Liver (tissue), 9 donors: ENCODE results near the gene FRYL. TPM values are rescaled to one million over a fixed set of nuclear protein-coding genes. Genes with fewer than 3 reads are reported as not detected.

Source experiments
- DNase-seq: peaks from one replicate; pipeline ENCODE4 v3.0.0-alpha.2; 2017; ENCODE audit warnings: low spot score
- H3K27ac ChIP-seq, 2 donors: one replicate each; pipeline ENCODE4 v1.7.0; 2013; ENCODE audit warnings: inconsistent platforms in 2 of 2, low read length in 2 of 2, control low read depth in 1 of 2, low read depth in 1 of 2, mild to moderate bottlenecking in 1 of 2
- H3K27me3 ChIP-seq, 4 donors: one replicate each; pipeline versions ENCODE4 v1.6.1 to v1.7.0; 2013; ENCODE audit warnings: low read length in 3 of 4, inconsistent platforms in 1 of 4, mild to moderate bottlenecking in 1 of 4, moderate library complexity in 1 of 4; ENCODE audit not compliant: control insufficient read depth in 4 of 4, insufficient read depth in 4 of 4
- H3K36me3 ChIP-seq, 4 donors: one replicate each; pipeline versions ENCODE4 v1.6.1 to v1.7.0; 2013; ENCODE audit warnings: low read length in 3 of 4, mild to moderate bottlenecking in 3 of 4, low read depth in 1 of 4, moderate library complexity in 1 of 4; ENCODE audit not compliant: control insufficient read depth in 4 of 4, insufficient read depth in 3 of 4
- H3K4me1 ChIP-seq, 4 donors: one replicate each; pipeline versions ENCODE4 v1.6.1 to v1.7.0; 2013; ENCODE audit warnings: low read length in 3 of 4, mild to moderate bottlenecking in 3 of 4, moderate library complexity in 1 of 4; ENCODE audit not compliant: control insufficient read depth in 4 of 4, insufficient read depth in 4 of 4
- H3K4me3 ChIP-seq, 3 donors: one replicate each; pipeline versions ENCODE4 v1.6.1 to v1.7.0; 2013; ENCODE audit warnings: low read length in 3 of 3, control low read depth in 1 of 3, low read depth in 1 of 3, mild to moderate bottlenecking in 1 of 3
- H3K9ac ChIP-seq, 2 donors: one replicate each; pipeline ENCODE4 v1.7.0; 2013; ENCODE audit warnings: low read length in 2 of 2, mild to moderate bottlenecking in 2 of 2, moderate library complexity in 2 of 2, control low read depth in 1 of 2, low read depth in 1 of 2
- H3K9me3 ChIP-seq, 4 donors: one replicate each; pipeline versions ENCODE4 v1.6.1 to v1.7.0; 2013; ENCODE audit warnings: low read length in 3 of 4; ENCODE audit not compliant: control insufficient read depth in 4 of 4
- CTCF ChIP-seq: fragments of 150-350 bp; IDR thresholded peaks from 2 replicates; pipeline ENCODE4 v1.5.1; 2017; ENCODE audit warnings: improper control_type of control experiment, low read depth, low read length; ENCODE audit not compliant: missing input control
- HNF4G ChIP-seq: IDR thresholded peaks from 2 replicates; pipeline ENCODE4 v1.6.1; 2016; ENCODE audit warnings: antibody characterized with exemption
- JUND ChIP-seq, 2 donors: IDR thresholded peaks; 2 replicates each; pipeline ENCODE4 v1.6.1; 2016; ENCODE audit warnings: antibody characterized with exemption in 2 of 2
- RAD21 ChIP-seq, 2 donors: IDR thresholded peaks; 2 replicates each; pipeline ENCODE4 v1.6.1; 2016; ENCODE audit warnings: antibody characterized with exemption in 2 of 2, mild to moderate bottlenecking in 2 of 2
- RXRA ChIP-seq, 2 donors: IDR thresholded peaks; 2 replicates each; pipeline ENCODE4 v1.6.1; 2017 to 2018; ENCODE audit warnings: antibody characterized with exemption in 2 of 2, mild to moderate bottlenecking in 1 of 2
- TAF1 ChIP-seq: conservative IDR thresholded peaks from 2 replicates; pipeline ENCODE4 v1.6.1; 2016; ENCODE audit warnings: antibody characterized with exemption, mild to moderate bottlenecking
- YY1 ChIP-seq: IDR thresholded peaks from 2 replicates; pipeline ENCODE4 v1.6.1; 2016; ENCODE audit warnings: antibody characterized with exemption, mild to moderate bottlenecking
- ZBTB33 ChIP-seq: IDR thresholded peaks from 2 replicates; pipeline ENCODE4 v1.6.1; 2016; ENCODE audit warnings: antibody characterized with exemption
- WGBS: extraction: QIAGEN DNeasy Blood & Tissue Kit; methylation state at CpG from one replicate; pipeline ENCODE4 v1.1.7; 2013; 5-methylcytosine and 5-hydroxymethylcytosine counted together
- polyA plus RNA-seq, 2 donors: library from polyadenylated mRNA; stranded (reverse) in 1 of 2; unstranded in 1 of 2; fragments of 200-250 nt in 1 of 2; fragments of >200 nt in 1 of 2; fragmentation: Nextera tagmentation in 1 of 2; extraction: Ambion mirVana in 1 of 2; gene quantifications; one replicate each; pipeline versions ENCODE4 v1.2.1 to v1.2.3, GENCODE V29; 2013 to 2015
- total RNA-seq, 2 donors: library from RNA; depleted of rRNA; stranded (reverse); fragments of >200 nt; gene quantifications; one replicate each; pipeline ENCODE4 v1.2.3, GENCODE V29; 2014
- TF ChIP-seq, protein P1 (sequence below): IDR thresholded peaks from 2 replicates; pipeline ENCODE4 v1.6.1; 2016; ENCODE audit warnings: antibody characterized with exemption
- TF ChIP-seq, protein P2 (sequence below): IDR thresholded peaks from 2 replicates; pipeline ENCODE4 v1.6.1; 2016; ENCODE audit warnings: antibody characterized with exemption
- TF ChIP-seq, protein P3 (sequence below): IDR thresholded peaks from 2 replicates; pipeline ENCODE4 v1.6.1; 2016; ENCODE audit warnings: antibody characterized with exemption, mild to moderate bottlenecking
- donor health status: healthy.
- donor health status: healthy.
- donor health status: healthy.
- donor health status: healthy.
- donor health status: healthy.

Gene FRYL
- total and polyA plus RNA-seq, 4 donors, result 5.3 to 79.0 (median 27.2) TPM

DNA sequence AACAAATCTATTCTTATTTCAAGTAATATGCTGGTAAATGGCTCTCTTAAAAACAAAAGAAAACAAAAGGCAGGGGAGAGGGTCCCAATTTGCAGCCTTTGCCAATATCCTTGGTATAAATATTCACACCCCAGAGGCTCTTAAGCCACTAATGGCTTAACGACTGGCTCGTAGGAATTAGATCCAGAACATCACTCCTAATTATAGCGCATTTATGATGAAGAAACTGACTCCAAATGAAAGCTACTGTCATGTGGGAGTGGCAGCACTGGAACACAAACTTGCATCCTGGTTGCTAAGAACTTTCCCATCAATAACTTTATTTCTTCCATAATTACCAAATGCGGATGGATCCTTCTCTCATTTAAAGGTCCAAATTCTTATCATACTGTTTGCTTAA, 138.7 kb downstream of the FRYL start:
- TF ChIP-seq RXRA (IDR thresholded peaks at IDR 0.05) (no peak), JUND (IDR thresholded peaks at IDR 0.05) (no peak)
- TF ChIP-seq, protein P1, sequence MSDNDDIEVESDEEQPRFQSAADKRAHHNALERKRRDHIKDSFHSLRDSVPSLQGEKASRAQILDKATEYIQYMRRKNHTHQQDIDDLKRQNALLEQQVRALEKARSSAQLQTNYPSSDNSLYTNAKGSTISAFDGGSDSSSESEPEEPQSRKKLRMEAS, result no peak
- H3K4me1 ChIP-seq, result peaks cover 0 to 5% (median 0%) of the 10 kb centered on the region in 4 donors
- no peaks in the 10 kb centered on the region for H3K36me3 ChIP-seq
- H3K27ac ChIP-seq, result no peak overlapping the region
- no peak overlapping the region for H3K4me3 ChIP-seq
- no peaks in the 10 kb centered on the region for H3K9me3 ChIP-seq
- 85% methylated on average over 4 of the region's 4 CpGs for WGBS
- DNase-seq, result no peak
- H3K9ac ChIP-seq, result no peak overlapping the region
- H3K27me3 ChIP-seq, result no peaks in the 10 kb centered on the region

DNA sequence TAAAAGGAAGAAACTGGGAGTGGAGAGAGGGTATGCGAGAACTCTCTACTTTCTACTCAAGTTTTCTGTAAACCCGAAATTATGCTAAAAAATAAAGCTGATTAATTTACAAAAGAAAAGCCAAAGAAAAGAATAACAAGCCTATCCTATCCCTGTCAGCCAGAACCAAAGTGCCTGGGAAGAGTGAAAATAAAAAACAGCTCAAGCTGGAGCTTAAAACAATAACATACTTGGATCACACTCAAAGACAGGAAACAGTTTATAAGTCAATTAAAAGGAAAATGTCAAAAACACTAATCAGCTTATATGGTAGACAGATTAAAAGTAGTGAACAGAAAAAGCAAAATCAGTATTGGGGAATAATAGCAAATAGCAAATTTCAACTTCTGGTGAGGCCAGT, 139.4 kb downstream of the FRYL start:
- Histone ChIP-seq H3K4me1 (peaks cover 0 to 5% (median 0%) of the 10 kb centered on the region in 4 donors), H3K4me3 (no peak overlapping the region), H3K9me3 (no peaks in the 10 kb centered on the region), H3K27ac (no peak overlapping the region), H3K9ac (no peak overlapping the region), H3K36me3 (no peaks in the 10 kb centered on the region), H3K27me3 (no peaks in the 10 kb centered on the region)
- no peak for DNase-seq
- TF ChIP-seq HNF4G, result no peak
- TF ChIP-seq CTCF, result no peak
- TF ChIP-seq TAF1, result no peak
- no peak for TF ChIP-seq RAD21 (IDR thresholded peaks at IDR 0.05)
- TF ChIP-seq, protein P2, sequence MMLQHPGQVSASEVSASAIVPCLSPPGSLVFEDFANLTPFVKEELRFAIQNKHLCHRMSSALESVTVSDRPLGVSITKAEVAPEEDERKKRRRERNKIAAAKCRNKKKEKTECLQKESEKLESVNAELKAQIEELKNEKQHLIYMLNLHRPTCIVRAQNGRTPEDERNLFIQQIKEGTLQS, result no peak
- 82% methylated on average over 2 of the region's 2 CpGs for WGBS

DNA sequence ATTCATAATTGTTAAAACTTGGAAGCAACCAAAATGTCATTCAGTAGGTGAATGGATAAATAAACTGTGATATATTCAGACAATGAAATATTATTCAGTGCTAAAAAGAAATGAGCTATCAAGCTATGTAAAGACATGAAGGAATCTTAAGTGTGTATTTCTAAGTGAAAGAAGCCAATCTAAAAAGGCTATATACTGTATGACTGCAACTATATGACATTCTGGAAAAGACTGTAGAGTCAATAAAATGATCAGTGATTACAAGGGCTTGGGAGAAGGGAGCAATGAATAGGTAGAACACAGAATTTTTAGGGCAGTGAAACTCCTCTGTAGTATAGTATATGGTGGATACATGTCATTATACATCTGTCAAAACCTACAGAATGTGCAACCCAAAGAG, 139.9 kb downstream of the FRYL start:
- Histone ChIP-seq H3K27me3 (no peaks in the 10 kb centered on the region), H3K27ac (no peak overlapping the region), H3K9ac (no peak overlapping the region), H3K36me3 (no peaks in the 10 kb centered on the region), H3K9me3 (no peaks in the 10 kb centered on the region), H3K4me1 (peaks cover 0 to 5% (median 0%) of the 10 kb centered on the region in 4 donors), H3K4me3 (no peak overlapping the region)
- TF ChIP-seq, protein P2, result no peak
- no peak for TF ChIP-seq ZBTB33
- TF ChIP-seq CTCF, result no peak
- TF ChIP-seq, protein P3, sequence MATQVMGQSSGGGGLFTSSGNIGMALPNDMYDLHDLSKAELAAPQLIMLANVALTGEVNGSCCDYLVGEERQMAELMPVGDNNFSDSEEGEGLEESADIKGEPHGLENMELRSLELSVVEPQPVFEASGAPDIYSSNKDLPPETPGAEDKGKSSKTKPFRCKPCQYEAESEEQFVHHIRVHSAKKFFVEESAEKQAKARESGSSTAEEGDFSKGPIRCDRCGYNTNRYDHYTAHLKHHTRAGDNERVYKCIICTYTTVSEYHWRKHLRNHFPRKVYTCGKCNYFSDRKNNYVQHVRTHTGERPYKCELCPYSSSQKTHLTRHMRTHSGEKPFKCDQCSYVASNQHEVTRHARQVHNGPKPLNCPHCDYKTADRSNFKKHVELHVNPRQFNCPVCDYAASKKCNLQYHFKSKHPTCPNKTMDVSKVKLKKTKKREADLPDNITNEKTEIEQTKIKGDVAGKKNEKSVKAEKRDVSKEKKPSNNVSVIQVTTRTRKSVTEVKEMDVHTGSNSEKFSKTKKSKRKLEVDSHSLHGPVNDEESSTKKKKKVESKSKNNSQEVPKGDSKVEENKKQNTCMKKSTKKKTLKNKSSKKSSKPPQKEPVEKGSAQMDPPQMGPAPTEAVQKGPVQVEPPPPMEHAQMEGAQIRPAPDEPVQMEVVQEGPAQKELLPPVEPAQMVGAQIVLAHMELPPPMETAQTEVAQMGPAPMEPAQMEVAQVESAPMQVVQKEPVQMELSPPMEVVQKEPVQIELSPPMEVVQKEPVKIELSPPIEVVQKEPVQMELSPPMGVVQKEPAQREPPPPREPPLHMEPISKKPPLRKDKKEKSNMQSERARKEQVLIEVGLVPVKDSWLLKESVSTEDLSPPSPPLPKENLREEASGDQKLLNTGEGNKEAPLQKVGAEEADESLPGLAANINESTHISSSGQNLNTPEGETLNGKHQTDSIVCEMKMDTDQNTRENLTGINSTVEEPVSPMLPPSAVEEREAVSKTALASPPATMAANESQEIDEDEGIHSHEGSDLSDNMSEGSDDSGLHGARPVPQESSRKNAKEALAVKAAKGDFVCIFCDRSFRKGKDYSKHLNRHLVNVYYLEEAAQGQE, result no peak
- TF ChIP-seq YY1, result no peak
- TF ChIP-seq RAD21 (IDR thresholded peaks at IDR 0.05), result no peak
- DNase-seq, result no peak
